ENCODE results near the gene MRFAP1L1. TPM values are rescaled to one million over a fixed set of nuclear protein-coding genes. Genes with fewer than 3 reads are reported as not detected.

The MRFAP1L1 gene
- total RNA-seq, 1 donor from 2014 or later: 141 TPM

DNA sequence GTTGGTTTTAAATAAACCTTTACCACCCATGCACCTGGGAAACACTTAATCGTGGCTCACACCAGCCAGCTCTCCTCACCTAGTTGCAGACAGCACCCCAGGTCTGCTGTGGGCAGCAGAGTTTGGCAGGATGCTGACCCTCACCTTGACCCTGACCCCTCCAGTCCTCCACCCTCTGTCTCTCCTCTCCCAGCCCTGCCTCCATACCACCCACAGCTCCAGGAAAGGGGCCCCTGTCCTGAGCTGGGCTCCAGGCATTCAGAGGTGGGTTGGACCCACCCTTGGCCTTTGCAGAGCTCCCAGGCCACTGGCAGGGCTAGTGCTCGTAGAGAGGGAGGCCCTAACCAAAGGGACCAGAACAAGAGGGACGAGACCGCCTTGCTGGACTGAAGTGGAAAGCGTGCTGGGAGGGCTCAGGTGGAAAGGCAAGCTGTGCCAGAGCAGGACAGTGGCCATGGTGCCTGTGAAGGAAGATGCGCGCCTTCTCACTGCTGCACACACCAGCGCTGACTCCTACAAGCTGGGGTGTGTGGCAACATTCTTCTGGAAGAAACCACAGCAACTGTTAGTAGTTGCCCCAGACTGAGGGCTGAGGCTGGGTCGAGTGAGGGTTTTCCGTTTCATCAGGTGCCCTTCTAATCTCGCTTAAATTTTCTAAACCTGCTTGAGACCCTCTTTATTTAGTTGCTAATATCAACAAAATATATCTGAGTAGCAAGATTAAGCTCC lies 26.6 kb downstream of the MRFAP1L1 start:
- no peak overlapping the region for H3K9ac ChIP-seq
- no peak overlapping the region for H3K4me2 ChIP-seq
- no peaks in the 10 kb centered on the region for H3K4me1 ChIP-seq
- peak overlapping the region; percentile 25 for H3K27ac Mint-ChIP-seq
- peaks cover 7% of the 10 kb centered on the region for H3K36me3 Mint-ChIP-seq
- H3K4me3 ChIP-seq: no peak overlapping the region
- no peak overlapping the region for H2AFZ ChIP-seq (replicated peaks)
- no peaks in the 10 kb centered on the region for H4K20me1 ChIP-seq (ENCODE audit: low read depth)
- H3F3A ChIP-seq (ENCODE audit: low read depth): no peaks in the 10 kb centered on the region
- peaks cover 9% of the 10 kb centered on the region for H3K27me3 Mint-ChIP-seq (ENCODE audit: insufficient read depth, low read depth)
- no peaks in the 10 kb centered on the region for H3K9me3 ChIP-seq (ENCODE audit: low read depth)
- no peak overlapping the region for H3K27ac ChIP-seq
- H3K79me2 ChIP-seq (ENCODE audit: low read depth): no peaks in the 10 kb centered on the region
- no peaks in the 10 kb centered on the region for H3K36me3 ChIP-seq
- TF ChIP-seq, protein P1, sequence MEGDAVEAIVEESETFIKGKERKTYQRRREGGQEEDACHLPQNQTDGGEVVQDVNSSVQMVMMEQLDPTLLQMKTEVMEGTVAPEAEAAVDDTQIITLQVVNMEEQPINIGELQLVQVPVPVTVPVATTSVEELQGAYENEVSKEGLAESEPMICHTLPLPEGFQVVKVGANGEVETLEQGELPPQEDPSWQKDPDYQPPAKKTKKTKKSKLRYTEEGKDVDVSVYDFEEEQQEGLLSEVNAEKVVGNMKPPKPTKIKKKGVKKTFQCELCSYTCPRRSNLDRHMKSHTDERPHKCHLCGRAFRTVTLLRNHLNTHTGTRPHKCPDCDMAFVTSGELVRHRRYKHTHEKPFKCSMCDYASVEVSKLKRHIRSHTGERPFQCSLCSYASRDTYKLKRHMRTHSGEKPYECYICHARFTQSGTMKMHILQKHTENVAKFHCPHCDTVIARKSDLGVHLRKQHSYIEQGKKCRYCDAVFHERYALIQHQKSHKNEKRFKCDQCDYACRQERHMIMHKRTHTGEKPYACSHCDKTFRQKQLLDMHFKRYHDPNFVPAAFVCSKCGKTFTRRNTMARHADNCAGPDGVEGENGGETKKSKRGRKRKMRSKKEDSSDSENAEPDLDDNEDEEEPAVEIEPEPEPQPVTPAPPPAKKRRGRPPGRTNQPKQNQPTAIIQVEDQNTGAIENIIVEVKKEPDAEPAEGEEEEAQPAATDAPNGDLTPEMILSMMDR (IDR thresholded peaks at IDR 0.05): no peak
- no peak for TF ChIP-seq EZH2 (IDR thresholded peaks at IDR 0.05)
- no peak for TF ChIP-seq EZH2phosphoT487 (IDR thresholded peaks at IDR 0.05)
- no peak for DNase-seq (ENCODE audit: low spot score)
- no peaks in the 10 kb centered on the region for H3K27me3 ChIP-seq
- no peak overlapping the region for H3K4me3 Mint-ChIP-seq
- peaks cover 5% of the 10 kb centered on the region for H3K4me1 Mint-ChIP-seq
- peaks cover 9% of the 10 kb centered on the region for H3K9me3 Mint-ChIP-seq

DNA sequence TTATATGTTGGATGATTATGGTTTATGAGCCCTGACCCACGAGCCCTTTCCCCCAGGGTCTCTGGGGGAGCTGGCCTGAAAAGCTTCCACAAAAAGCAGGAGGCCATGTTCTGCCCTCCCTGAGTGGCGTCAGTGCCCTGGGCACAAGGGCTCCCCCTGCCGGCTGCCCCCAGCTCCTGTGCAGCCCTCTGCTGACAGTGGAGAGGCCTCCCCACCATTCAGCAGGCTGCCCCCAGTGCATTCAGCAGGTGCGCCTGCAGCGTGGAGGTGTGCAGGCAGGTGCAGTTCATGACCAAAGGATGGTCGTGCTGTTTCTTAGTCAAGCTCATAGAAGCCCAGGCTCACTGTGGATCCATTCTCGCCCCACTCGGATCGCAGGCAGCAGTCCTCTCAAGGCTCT lies 28.5 kb downstream of the MRFAP1L1 start:
- H3F3A ChIP-seq (ENCODE audit: low read depth): no peaks in the 10 kb centered on the region
- H3K4me3 ChIP-seq: no peak overlapping the region
- no peak for DNase-seq (ENCODE audit: low spot score)
- Mint-ChIP-seq H3K27me3 (ENCODE audit: insufficient read depth, low read depth) (peaks cover 6% of the 10 kb centered on the region), H3K4me1 (peaks cover 16% of the 10 kb centered on the region), H3K27ac (no peak overlapping the region), H3K9me3 (no peaks in the 10 kb centered on the region), H3K4me3 (no peak overlapping the region), H3K36me3 (peaks cover 18% of the 10 kb centered on the region)
- H3K36me3 ChIP-seq: no peaks in the 10 kb centered on the region
- peaks cover 4% of the 10 kb centered on the region for H3K4me1 ChIP-seq
- H3K27ac ChIP-seq: no peak overlapping the region
- peaks cover 15% of the 10 kb centered on the region for H3K79me2 ChIP-seq (ENCODE audit: low read depth)
- TF ChIP-seq, protein P1 (IDR thresholded peaks at IDR 0.05): no peak
- TF ChIP-seq EZH2phosphoT487 (IDR thresholded peaks at IDR 0.05): no peak
- H3K27me3 ChIP-seq: no peaks in the 10 kb centered on the region
- peaks cover 11% of the 10 kb centered on the region for H4K20me1 ChIP-seq (ENCODE audit: low read depth)
- no peak overlapping the region for H2AFZ ChIP-seq (replicated peaks)
- H3K9me3 ChIP-seq (ENCODE audit: low read depth): no peaks in the 10 kb centered on the region
- no peak overlapping the region for H3K4me2 ChIP-seq
- no peak overlapping the region for H3K9ac ChIP-seq

DNA sequence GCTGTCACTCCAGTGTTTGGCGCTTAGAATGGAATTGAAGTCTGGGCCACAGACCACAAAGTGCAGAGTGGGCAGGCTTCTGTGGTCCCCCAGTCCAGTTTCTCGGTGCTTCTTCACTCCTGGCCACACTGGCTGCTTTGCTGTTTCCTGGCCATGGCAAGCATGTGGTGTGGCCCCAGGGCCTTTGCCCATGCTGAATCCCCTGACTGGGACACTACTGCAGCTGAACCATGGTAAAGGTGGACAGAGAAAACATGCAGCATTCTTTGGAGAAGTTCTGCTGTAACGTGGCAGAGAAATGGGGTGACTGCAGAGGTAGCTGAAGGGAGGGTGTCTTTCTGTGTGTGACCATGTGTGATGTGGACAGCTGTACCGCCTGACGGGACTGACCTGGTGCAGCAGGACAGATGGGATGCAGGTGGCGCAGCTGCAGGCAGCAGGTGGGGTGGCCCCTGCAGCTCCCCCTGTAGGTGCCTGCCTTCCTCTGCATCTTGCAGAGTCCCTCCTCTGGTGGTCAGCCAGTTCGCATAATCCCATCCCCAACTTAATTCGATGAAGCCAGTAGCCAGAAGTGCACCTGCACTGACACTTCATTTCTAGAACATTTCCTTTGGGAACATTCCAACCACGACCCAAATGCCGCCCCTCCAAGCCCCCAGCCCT lies 29.2 kb downstream of the MRFAP1L1 start:
- H3K27ac ChIP-seq: no peak overlapping the region
- H3K36me3 ChIP-seq: peaks cover 4% of the 10 kb centered on the region
- DNase-seq (ENCODE audit: low spot score): peak; percentile 46
- Mint-ChIP-seq H3K4me3 (peak overlapping the region; percentile 30), H3K9me3 (no peaks in the 10 kb centered on the region), H3K27ac (no peak overlapping the region), H3K27me3 (ENCODE audit: insufficient read depth, low read depth) (peaks cover 6% of the 10 kb centered on the region), H3K4me1 (peaks cover 23% of the 10 kb centered on the region), H3K36me3 (peaks cover 24% of the 10 kb centered on the region)
- peaks cover 18% of the 10 kb centered on the region for H4K20me1 ChIP-seq (ENCODE audit: low read depth)
- no peaks in the 10 kb centered on the region for H3F3A ChIP-seq (ENCODE audit: low read depth)
- no peaks in the 10 kb centered on the region for H3K9me3 ChIP-seq (ENCODE audit: low read depth)
- no peak overlapping the region for H2AFZ ChIP-seq (replicated peaks)
- TF ChIP-seq EZH2phosphoT487 (IDR thresholded peaks at IDR 0.05): no peak
- TF ChIP-seq, protein P1 (IDR thresholded peaks at IDR 0.05): peak; percentile 44
- no peak for TF ChIP-seq EZH2 (IDR thresholded peaks at IDR 0.05)
- no peak overlapping the region for H3K4me2 ChIP-seq
- peaks cover 10% of the 10 kb centered on the region for H3K4me1 ChIP-seq
- H3K27me3 ChIP-seq: no peaks in the 10 kb centered on the region
- no peak overlapping the region for H3K4me3 ChIP-seq
- peaks cover 22% of the 10 kb centered on the region for H3K79me2 ChIP-seq (ENCODE audit: low read depth)
- H3K9ac ChIP-seq: no peak overlapping the region

Data from neural progenitor cell (in vitro differentiated cells).